Measurements from ENCODE around the gene VSTM2B.
A peak's percentile ranks its signal among the peaks of the same experiment; 100 is the strongest.

Gene VSTM2B

GRCh38 chr19:29524201-29524911 is 1.4 kb upstream of the VSTM2B start:
- TF ChIP-seq CTCF (conservative IDR thresholded peaks at IDR 0.05; ENCODE audit: control insufficient read depth, insufficient read depth, low read depth, low read length) = no peak
- DNase-seq (ENCODE audit: low read depth) = no peak
- H3K4me3 ChIP-seq (ENCODE audit: control insufficient read depth, low read depth, low read length) = no peak overlapping the region

GRCh38 chr19:29524912-29525831 is 622 bp upstream of the VSTM2B start:
- H3K4me3 ChIP-seq (ENCODE audit: control insufficient read depth, low read depth, low read length) = no peak overlapping the region
- no peak for TF ChIP-seq CTCF (conservative IDR thresholded peaks at IDR 0.05; ENCODE audit: control insufficient read depth, insufficient read depth, low read depth, low read length)
- DNase-seq (ENCODE audit: low read depth) = no peak

DNA sequence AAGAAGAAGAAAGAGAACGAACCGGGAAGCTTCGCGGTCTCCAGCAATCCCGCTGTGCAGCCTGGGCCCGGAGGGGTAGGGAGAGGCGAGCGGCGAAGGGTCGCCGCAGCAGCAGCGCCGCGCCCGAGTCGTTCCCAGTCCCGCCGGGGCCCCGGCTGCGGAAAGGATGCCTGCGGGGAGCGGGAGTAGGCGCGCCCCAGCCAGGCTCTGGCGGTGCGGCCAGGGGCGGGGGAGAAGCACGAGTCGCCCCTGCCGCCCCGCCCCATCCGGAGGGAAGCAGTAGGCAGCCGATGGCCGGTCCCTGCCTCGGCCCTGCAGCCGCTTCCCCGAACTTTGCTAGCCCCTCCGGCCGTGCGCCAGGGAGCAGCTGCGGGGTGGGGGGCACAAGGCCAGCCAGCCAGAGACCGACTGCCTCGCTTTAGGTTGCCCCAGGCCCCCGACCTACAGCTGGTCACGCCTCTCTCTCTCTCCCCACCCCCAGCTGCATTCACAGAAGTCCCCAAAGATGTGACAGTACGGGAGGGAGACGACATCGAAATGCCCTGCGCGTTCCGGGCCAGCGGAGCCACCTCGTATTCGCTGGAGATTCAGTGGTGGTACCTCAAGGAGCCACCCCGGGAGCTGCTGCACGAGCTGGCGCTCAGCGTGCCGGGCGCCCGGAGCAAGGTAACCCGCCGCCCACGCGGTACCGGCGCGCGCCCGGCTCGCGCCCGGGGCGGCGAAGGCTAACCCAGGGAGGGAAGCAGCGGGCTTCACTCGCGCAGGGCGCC is 1.1 kb downstream of the VSTM2B start:
- DNase-seq (ENCODE audit: low read depth) = no peak
- H3K4me3 ChIP-seq (ENCODE audit: control insufficient read depth, low read depth, low read length) = no peak overlapping the region
- TF ChIP-seq CTCF (conservative IDR thresholded peaks at IDR 0.05; ENCODE audit: control insufficient read depth, insufficient read depth, low read depth, low read length) = no peak

DNA sequence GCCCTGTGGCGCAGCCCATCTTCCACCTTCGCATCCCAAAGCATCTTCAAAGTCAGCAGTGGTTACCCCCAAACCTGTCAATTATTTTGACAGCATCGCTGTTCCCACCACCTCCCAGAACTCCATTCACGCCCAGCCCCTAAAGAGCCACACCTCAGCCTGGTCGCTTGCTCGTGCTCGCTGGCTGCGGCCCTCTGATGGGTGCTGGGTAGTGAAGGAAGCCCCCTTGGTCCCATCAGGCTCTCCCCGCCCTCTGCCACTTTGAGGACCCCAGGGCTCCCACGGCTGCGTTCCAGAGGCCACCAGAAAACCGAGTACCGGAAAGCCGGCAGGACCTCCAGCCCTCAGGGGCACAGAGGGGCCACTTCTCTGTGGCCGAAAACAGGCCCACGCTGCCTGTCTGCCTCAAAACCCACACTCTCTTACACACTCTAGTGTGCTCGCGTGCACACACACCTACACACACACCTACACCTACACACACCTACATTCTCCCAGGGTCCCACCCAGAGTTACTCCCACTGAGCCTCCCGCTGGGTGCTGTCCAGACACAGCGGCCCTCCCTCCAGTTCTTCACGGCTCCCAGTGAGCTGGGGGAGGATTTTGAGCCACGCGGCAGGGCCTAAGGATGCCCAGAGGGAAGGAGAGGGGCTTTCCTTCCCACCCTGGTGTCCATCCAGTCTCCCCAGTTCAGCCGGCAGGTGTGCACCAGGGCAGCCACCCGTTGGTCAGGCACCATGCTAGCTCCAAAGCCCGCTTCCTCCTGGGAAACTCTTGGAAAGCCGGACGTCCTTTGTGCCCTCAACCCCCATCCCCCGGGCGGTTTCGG is 1.9 kb downstream of the VSTM2B start:
- no peak overlapping the region for H3K4me3 ChIP-seq (ENCODE audit: control insufficient read depth, low read depth, low read length)
- no peak for DNase-seq (ENCODE audit: low read depth)
- no peak for TF ChIP-seq CTCF (conservative IDR thresholded peaks at IDR 0.05; ENCODE audit: control insufficient read depth, insufficient read depth, low read depth, low read length)

DNA sequence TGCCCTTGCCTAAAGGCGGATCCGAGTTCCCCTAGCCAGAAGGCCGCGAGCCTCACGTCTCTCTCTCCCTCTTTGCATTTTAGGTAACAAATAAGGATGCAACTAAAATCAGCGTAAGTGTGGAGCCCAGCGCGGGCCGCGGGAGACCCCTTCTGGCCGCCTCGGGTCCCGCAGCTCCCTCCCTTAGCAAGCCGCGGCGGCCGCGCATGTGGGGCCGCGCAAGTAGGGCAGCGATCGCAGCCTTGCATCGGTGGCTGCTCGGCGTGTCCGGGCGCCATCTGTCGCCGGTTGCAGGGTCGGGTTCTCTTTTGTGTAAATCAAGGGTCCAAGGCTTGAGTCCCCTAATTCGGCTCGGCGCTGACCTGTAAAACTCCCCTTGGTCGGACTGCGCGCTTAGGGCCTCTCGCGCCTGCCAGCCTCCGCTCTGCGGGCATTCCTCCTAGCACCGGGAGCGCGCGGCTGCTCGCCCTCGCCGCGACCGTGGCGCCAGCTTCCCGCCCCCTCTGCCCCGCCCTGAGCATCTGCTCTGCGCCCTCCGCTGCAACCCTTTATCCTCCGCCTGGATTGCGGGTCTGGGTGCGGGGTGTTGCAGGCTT is 2.7 kb downstream of the VSTM2B start:
- DNase-seq (ENCODE audit: low read depth) = peak; percentile 58
- TF ChIP-seq CTCF (conservative IDR thresholded peaks at IDR 0.05; ENCODE audit: control insufficient read depth, insufficient read depth, low read depth, low read length) = peak; percentile 58
- H3K4me3 ChIP-seq (ENCODE audit: control insufficient read depth, low read depth, low read length) = no peak overlapping the region
